HG03460 (cell line): ENCODE data around the gene ZFAND5.

Source experiments
- ATAC-seq: cut with Tn5 transposase; IDR thresholded peaks from one replicate; pipeline ENCODE4 v1.9.1; 2021; ENCODE audit not compliant: unreplicated experiment

Gene ZFAND5, protein sequence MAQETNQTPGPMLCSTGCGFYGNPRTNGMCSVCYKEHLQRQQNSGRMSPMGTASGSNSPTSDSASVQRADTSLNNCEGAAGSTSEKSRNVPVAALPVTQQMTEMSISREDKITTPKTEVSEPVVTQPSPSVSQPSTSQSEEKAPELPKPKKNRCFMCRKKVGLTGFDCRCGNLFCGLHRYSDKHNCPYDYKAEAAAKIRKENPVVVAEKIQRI

DNA sequence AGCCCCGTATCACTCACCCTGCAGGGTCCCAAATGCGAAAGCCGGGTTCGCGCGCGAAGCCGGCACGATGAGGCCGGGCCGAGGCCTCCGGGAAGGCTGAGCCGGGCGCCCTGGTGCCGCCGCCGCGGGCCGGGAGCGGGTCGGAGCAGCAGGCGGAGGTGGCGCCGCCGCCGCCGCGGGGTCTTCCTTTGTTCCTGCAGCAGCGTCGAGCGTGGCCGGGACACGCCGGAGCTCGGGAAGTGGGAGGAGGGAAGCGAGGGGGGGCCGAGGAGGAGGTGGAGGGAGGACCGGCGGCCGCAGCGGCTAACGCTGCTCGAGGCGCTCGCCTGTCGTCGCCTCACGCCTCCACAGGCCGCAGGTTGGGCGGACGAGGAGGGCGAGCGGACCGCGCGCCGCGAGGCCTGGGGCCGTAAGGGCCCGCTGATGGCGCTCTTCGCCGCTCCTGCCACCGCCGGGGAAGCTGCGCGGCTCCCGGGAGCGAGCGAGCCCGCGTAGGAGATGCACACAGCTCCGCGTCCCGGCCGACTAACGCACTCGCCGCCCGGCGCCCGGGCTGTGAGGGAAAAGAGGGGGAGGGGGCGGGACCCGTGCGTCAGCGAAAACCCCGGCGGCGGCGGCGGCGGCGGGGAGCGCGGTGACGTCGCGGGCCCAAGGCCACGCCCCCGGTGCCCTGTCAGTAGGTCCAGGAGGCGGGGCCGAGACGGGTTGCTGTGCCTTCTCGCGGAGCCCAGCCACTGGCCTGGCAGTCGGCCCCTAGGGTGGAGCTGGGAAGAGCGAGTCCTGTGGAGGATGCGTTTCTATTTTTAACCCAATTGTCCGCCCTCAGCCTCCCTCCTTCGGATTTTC lies at the start of gene ZFAND5:
Gene ZFAND5 (minus strand): TSS at position 530 of the 846 bp plus-strand sequence. CDS start 4,430 bp downstream, outside the sequence.
- ATAC-seq, result peak; percentile 77

DNA sequence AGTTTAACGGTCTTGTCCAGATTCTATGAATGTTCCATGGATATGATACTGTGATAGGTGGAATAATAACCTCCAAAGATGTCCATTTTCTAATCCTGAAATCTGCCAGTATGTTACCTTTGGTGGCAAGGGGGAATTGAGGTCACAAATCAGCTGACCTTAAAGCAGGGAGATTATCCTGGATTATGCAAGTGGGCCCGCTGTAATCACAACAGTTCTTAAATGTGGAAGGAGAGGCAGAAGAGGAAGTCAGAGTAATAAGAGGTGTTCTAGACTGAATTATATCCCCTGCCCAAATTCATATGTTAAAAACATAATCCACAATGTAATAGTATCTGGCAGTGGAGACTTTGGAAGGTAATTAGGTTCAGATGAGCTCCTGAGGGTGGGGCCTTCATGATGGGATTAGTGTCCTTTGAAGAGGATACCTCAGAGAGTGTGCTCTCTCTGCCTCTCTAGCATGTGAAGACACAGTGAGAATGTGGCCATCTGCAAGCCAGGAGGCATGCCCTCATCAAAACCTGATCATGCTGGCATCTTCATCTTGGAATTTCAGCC lies 47.6 kb upstream of the ZFAND5 start:
- no peak for ATAC-seq

- ATAC-seq, result no peak
Observed at GRCh38 chr9:72410214-72410613, 45.2 kb upstream of the ZFAND5 start.

GRCh38 chr9:72407114-72407513 lies 42.1 kb upstream of the ZFAND5 start:
- ATAC-seq, result no peak

DNA sequence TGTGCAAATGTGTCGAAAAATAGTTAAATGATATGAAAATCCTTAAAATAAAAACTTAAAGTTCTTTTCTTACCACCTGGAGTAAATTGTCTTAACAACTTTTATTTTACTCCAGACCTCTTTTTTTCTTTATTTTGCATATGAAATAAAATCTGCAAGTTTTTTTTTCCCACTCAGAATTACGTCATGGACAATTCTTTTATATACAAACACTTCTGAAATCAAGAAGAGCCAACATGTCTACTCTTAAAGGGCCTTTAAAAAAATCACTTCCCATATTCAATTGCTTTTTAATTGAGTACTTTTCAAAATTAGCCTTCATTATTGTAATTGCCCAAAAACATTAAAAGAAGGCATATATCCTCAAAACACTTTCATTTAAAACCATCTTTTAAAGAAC lies 37.7 kb upstream of the ZFAND5 start:
- ATAC-seq, result no peak

GRCh38 chr9:72401396-72401795 lies 36.4 kb upstream of the ZFAND5 start:
- no peak for ATAC-seq

- ATAC-seq, result no peak
Observed at GRCh38 chr9:72400866-72401265, 35.9 kb upstream of the ZFAND5 start.

GRCh38 chr9:72399391-72399790 lies 34.4 kb upstream of the ZFAND5 start:
- ATAC-seq, result no peak

DNA sequence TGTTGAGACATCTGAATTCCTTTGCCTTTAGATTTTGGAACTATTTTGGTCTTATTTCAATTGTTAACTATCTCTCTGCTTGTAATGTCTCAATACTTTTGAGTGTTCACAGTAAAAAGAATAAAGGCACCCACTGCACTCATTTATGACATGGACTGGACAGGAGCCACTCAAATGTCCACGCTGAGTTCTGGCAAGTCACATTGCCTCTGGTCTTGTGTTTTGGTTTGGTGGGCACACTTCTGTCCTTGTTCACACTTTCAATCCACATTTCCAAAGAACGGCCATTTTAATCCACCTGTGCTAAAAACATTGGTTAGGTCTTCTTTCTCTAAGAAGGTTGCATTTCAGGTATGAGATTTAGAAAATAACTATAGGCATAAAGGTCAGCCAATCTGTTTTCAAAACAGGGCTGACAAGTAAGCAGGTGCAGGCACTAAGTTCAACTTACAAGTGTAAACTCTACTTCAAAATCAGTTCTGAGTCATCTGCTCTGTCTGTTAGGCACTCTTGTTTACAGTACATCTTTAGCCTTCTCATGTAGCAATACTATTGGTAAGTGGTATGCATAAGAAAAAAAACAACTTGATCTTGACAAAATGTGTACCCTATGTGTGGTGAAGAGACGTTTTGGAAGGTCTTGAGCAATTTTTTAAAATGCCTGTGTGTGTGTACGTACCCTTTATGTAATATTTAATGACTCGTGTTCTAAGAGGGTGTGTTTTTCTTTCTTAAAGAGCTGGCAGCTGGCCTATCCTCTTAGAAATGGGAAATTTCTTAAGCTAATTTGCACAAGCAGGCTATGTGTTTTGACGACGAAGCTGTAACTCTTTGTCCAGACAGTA lies 31.5 kb upstream of the ZFAND5 start:
- ATAC-seq, result no peak

DNA sequence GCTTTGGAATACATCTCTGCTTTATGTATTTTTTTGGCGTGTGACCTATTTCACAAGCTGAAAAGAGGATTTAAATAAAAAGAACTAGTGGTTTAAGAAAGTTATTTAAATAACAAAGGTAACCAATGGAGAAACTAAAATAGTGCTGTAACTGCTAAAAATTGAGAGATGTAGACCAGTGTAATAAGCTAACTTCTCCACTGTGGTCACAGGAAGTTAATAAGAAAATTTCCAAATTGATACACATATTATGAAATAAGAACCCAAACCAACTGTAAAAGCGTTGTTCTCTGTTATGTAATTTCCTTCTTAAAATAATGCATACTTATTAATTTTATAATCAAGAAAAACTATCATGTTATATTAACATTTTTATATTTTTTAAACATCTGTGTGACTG lies 29.1 kb upstream of the ZFAND5 start:
- no peak for ATAC-seq

GRCh38 chr9:72390907-72391306 lies 25.9 kb upstream of the ZFAND5 start:
- ATAC-seq, result no peak

- ATAC-seq, result no peak
Observed at GRCh38 chr9:72386186-72386585, 21.2 kb upstream of the ZFAND5 start.

DNA sequence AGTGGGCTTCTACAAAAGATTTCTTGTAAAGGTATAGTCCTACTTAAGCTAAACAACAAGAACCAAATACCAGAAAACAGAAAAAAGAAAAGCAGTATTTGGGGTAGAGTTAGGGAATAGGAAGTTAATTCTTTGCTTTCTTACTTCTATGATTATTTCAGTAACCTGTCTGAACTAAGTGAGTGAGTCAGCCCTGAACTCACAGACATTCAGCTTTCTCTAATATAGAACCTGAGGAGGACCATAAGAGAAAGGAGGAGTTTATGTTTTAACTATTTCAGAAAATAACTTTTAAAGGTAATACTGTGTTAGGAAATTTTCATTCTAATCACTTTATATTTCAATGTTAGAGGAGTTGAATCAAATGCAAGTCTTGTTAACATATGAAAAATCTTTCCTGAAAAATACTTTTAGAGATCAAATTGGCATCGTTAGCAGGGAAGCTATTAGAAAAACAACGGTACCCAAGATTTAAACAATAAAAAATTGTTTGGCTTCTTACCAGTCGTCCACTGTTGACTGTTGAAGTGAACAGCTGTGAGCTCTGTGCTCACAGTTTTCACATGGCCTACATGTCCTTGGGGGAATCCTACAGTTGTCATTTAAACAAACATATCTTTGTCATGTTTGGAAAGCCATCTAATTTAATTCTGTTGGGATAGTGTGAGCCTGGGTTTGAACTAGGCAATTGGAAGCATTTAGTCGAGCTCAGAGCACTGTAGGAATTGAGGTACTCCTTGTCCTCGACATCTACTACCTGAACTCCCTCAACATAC lies 19.9 kb upstream of the ZFAND5 start:
- ATAC-seq, result no peak

DNA sequence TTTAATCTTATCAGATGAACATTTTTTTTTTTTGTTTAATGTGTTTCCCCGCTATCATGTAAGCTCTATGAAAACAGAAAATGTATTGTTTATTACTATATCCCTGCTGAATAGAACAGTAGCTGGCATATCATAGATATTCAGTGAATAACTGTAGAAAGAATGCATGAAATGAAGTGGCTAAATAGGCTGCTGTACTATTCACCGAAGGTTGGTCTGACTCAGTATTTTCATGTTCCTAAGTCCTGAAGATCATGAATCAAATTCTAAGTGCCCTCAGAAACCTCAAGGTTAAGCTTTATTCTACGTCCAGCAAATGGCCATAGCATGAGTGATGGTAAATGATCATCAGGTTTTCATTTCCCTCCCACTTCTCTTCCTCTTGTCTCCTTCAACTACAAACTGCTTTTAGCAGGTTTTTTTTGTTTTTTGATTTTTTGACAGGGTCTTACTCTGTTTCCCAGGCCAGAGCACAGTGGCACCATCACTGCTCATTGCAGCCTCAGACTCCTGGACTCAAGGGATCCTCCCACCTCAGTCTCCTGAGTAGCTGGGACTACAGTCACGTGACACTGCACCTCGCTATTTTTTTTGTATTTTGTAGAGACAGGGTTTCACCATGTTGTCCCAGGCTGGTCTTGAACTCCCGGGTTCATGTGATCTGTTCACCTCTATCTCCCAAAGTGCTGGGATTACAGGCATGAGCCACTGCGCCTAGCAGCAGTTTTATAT lies 19.1 kb upstream of the ZFAND5 start:
- no peak for ATAC-seq

DNA sequence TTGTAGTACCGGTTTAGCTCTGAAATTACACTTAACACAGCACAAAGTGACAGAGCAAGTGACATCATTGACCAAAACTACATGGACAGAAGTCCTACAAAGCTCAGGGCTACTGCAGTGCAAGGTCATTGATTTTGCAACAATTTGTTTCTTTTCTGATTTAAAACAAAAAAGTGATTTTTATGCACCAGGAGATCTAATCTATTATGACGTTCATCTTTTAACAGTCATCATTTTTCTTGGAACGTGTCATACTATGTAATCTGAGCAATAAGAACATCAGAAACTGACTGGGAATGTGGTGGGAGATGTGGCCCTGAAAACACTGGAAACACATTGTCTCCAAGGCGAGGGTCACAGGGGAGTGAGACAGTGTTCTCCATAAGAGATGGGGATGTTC lies 17.4 kb upstream of the ZFAND5 start:
- ATAC-seq, result no peak

DNA sequence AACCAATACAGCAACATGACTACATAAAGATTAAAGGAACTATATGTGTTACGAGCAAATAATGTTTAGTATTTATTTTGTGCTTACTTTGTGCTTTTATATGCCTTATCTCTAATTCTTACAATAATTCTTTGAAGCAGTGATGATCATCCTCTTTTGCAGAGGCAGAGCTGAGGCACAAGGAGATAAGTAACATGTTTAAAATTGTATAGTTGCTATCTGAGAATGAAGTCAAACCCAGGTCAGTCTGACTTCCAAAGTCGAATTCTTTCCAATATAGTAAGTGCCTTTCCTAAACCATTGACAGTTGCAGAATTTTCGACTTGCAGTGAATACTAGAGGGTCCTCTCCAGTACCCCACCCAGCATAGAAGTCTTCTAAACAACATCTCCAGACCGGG lies 12.0 kb upstream of the ZFAND5 start:
- ATAC-seq, result no peak

DNA sequence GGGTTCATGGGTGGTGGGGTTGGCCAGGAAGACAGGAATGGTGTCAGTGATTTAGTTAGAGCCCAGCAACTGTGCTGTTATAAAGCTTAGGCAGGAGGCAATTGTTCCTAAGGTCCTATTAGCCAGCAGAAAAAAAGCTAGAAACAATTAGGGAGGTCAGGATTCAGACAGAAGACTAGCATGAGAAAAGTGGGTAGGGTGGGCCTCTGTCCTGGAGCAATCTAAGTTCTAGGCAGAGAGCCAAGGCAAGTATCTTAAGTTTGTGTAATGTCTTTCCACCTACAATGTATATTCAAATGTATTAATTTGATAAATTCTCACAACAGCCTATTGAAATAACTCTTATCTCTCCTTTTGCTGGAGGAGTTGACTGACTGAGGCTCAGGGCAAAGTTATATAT lies 6.1 kb upstream of the ZFAND5 start:
- ATAC-seq, result no peak

DNA sequence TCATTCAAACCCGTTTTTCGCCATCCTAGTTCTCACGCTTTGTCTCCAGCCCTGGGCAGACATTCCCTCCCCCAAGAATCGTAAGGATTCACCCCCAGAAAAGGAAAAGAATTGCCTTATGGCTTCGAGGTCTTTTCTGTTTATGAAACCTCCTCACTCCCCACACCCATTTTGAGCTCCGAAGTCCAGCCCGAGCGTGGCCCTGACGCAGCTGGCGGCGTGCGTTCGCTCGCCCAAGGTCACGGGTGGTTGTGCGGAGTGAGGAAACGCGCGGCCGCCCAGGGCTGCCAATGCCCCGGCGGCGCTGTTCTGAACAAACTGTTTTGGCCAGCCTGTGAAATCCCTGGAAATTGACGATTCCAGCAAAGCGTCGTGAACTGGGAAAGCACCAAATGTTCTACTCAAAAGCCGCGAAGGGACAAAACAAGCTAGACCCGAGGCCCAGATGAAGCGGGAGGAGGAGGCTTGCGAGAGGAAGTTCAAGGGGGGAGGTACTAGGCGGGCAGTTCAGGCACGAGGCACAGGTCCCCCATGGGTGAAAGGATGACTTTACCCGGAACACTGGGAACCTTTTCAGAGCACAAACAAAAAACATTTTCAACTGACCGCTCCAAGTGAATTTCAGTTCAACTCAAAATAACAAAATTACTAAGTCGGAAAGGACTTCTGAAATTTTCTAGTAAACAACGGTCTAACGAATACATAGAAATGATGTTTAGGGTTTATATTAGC lies 683 bp upstream of the ZFAND5 start:
- ATAC-seq, result peak; percentile 36
